ENCODE data around the gene CASK. TPM values are rescaled to one million over a fixed set of nuclear protein-coding genes. Genes with fewer than 3 reads are reported as not detected.
"Not testable (repeated sequence)": the region's sequence is repeated elsewhere in the genome, so short reads cannot be mapped to it uniquely, and the experiment has no call there.

CASK gene
- polyA plus RNA-seq, 3 donors = 43.6 to 48.2 (median 47.1) TPM

GRCh38 chrX:41705042-41705441, 218.3 kb downstream of the CASK start:
- no peak for DNase-seq

GRCh38 chrX:41703574-41704029, 219.8 kb downstream of the CASK start:
- no peak for DNase-seq

GRCh38 chrX:41695426-41695825, 227.9 kb downstream of the CASK start:
- no peak for DNase-seq

GRCh38 chrX:41693024-41693423, 230.3 kb downstream of the CASK start:
- DNase-seq = no peak

- DNase-seq = no peak
These were observed 231.1 kb downstream of the CASK start for GRCh38 chrX:41692162-41692749.

GRCh38 chrX:41689711-41690110, 233.6 kb downstream of the CASK start:
- no peak for DNase-seq

GRCh38 chrX:41688835-41689234, 234.5 kb downstream of the CASK start, which contains the start of gene GPR34:
TSS of gene GPR34 (plus strand) at chrX:41688973. CDS start at chrX:41695634, 6,661 bp downstream.
- DNase-seq = no peak

- DNase-seq = no peak
These were observed 235.2 kb downstream of the CASK start for GRCh38 chrX:41688156-41688555.

- DNase-seq = no peak
These were observed 236.6 kb downstream of the CASK start for GRCh38 chrX:41686788-41687187.

- DNase-seq = no peak
These were observed 238.4 kb downstream of the CASK start for GRCh38 chrX:41684940-41685339.

GRCh38 chrX:41684138-41684537, 239.2 kb downstream of the CASK start:
- DNase-seq = no peak

- no peak for DNase-seq
These were observed 245.9 kb downstream of the CASK start for GRCh38 chrX:41677183-41678060.

- not testable (repeated sequence) for DNase-seq
These were observed 247.0 kb downstream of the CASK start for GRCh38 chrX:41676361-41676760.

- DNase-seq = no peak
These were observed 250.7 kb downstream of the CASK start for GRCh38 chrX:41672643-41673042.

- no peak for DNase-seq
These were observed 252.3 kb downstream of the CASK start for GRCh38 chrX:41671082-41671481.

- no peak for DNase-seq
These were observed 253.2 kb downstream of the CASK start for GRCh38 chrX:41670112-41670511.

- DNase-seq = no peak
These were observed 255.7 kb downstream of the CASK start for GRCh38 chrX:41667631-41668030.

GRCh38 chrX:41666251-41666650, 257.1 kb downstream of the CASK start:
- no peak for DNase-seq

GRCh38 chrX:41665686-41666085, 257.7 kb downstream of the CASK start:
- no peak for DNase-seq

GRCh38 chrX:41664908-41665307, 258.4 kb downstream of the CASK start:
- no peak for DNase-seq

- no peak for DNase-seq
These were observed 258.9 kb downstream of the CASK start for GRCh38 chrX:41664375-41664901.

- no peak for DNase-seq
These were observed 261.8 kb downstream of the CASK start for GRCh38 chrX:41661366-41662095.

Data from renal pelvis (tissue), 4 donors.